Fibroblast of the aortic adventitia (primary cell): Measurements from ENCODE around the gene TRPM3. TPM values are rescaled to one million over a fixed set of nuclear protein-coding genes. Genes with fewer than 3 reads are reported as not detected.

Source experiments
- DNase-seq: peaks from one replicate; pipeline ENCODE4 v3.0.0-alpha.2; 2010; ENCODE audit warnings: low read depth
- H3K4me3 ChIP-seq: 2 replicates; pipeline ENCODE4 v1.5.1; 2011; ENCODE audit warnings: low read depth, mild to moderate bottlenecking, control low read depth, low read length, moderate library complexity
- total RNA-seq: library from RNA; depleted of rRNA; stranded (reverse); fragments of >200 nt; gene quantifications from 2 replicates; pipeline ENCODE4 v1.2.3, GENCODE V29; 2012; ENCODE audit warnings: low replicate concordance
- TF ChIP-seq, protein P1 (sequence below): IDR thresholded peaks from 2 replicates; pipeline ENCODE4 v1.5.1; 2011; ENCODE audit warnings: mild to moderate bottlenecking, low read length, control low read depth, inconsistent platforms; ENCODE audit not compliant: insufficient read depth

TRPM3 gene
- total RNA-seq, 1 donor = 8.8 TPM

DNA sequence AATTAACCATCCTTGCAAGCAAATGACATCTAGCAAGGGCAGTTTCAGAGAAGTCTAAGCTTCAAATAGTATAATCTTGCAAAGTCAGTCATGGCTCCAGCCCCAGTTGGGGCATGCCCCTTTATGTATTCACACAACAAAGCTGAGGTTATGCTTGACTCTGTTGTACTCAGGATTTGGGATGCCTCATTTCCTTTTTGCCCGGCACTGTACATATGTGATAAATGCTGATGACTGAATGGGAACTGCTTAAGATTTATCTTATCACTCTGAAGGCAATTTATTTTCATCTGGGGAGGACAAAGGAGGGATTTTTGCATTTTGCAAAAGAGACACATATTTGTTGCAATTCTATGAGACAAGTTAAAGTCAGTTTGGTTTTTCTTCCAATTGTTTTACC lies 219.2 kb downstream of the TRPM3 start:
- TF ChIP-seq, protein P1, sequence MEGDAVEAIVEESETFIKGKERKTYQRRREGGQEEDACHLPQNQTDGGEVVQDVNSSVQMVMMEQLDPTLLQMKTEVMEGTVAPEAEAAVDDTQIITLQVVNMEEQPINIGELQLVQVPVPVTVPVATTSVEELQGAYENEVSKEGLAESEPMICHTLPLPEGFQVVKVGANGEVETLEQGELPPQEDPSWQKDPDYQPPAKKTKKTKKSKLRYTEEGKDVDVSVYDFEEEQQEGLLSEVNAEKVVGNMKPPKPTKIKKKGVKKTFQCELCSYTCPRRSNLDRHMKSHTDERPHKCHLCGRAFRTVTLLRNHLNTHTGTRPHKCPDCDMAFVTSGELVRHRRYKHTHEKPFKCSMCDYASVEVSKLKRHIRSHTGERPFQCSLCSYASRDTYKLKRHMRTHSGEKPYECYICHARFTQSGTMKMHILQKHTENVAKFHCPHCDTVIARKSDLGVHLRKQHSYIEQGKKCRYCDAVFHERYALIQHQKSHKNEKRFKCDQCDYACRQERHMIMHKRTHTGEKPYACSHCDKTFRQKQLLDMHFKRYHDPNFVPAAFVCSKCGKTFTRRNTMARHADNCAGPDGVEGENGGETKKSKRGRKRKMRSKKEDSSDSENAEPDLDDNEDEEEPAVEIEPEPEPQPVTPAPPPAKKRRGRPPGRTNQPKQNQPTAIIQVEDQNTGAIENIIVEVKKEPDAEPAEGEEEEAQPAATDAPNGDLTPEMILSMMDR = no peak
- DNase-seq = peak; percentile 52
- H3K4me3 ChIP-seq = no peak overlapping the region

DNA sequence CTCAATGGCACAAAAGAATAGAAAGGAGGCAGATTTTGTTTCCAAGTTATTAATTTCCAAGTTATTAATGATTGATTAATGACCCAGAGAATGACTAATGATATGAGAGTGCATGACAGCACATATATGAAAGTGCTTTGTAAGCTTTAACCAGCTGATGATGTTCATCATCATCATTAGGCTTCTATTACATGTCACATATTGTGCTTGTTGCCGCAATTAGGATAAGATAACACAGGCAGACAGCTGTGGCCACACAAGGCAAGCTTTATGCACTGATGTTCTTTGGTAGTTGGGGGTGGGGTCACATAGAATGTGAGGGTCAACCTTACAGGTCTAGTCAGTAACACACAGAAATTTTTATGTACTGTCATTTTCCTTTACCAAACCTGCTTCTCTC lies 219.7 kb downstream of the TRPM3 start:
- DNase-seq = no peak
- no peak overlapping the region for H3K4me3 ChIP-seq
- TF ChIP-seq, protein P1 = no peak

DNA sequence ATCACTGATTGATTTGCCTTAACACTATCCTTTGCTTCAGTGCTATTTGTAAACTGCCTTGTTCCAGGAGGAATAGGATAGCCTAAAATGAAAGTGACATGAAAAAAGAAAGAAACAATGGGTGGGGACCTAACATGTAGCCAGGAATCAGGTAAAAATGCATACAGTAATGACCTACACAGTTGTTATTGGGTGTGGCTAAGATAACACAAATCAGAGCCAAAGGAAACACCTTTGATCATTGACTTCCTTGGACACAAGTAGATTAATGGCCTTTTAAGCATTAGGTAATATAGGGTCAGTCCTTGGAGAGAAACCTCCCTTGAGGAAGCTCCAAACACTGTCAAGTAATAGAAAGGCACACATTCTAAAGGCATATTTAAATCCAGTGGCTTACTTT lies 220.4 kb downstream of the TRPM3 start:
- H3K4me3 ChIP-seq = no peak overlapping the region
- TF ChIP-seq, protein P1 = no peak
- peak; percentile 15 for DNase-seq

DNA sequence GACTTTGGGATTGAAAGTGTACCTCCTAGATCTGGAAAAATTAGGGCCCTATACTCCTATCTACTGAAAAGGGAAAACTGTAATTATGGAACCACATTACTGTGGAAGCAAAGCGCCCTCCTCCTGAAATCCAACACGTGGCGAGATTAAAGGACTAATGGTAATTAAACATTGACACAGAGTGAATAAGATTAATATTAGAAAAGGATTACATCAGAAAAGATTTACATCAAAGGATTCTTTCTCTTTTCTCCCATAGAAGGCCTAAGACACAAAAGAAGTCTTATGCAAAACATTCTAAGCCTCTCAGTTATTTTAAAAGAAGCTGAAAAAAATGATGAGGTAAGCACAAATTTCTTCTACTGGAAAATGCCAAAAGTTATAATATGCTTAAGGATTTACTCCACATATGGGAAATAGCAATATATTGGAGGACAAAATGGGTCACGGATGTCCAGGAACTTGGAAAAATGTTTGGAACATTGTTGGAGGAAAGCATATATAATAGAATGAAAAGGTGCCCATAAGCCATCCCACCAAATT lies 227.8 kb downstream of the TRPM3 start:
- no peak for DNase-seq
- TF ChIP-seq, protein P1 = no peak
- no peak overlapping the region for H3K4me3 ChIP-seq

DNA sequence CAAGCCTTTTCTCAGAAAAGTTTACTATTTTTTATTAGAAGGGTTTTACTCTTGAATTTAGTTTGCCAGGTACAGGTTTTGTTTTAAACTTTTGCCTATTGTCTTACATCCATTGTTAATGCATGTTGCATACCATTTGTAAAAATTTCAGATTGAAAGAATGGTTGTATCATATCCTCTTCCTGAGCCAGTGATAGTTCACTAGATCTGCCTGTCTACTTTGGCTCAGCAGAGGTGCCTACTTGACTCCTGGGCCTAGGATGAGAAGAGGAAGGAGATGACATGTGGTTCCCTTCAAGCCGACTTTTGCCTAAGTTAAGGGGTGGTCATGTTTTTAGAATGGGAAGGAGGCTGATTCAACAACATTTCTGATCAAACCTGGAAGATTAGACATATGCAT lies 232.9 kb downstream of the TRPM3 start:
- H3K4me3 ChIP-seq = no peak overlapping the region
- TF ChIP-seq, protein P1 = no peak
- no peak for DNase-seq

DNA sequence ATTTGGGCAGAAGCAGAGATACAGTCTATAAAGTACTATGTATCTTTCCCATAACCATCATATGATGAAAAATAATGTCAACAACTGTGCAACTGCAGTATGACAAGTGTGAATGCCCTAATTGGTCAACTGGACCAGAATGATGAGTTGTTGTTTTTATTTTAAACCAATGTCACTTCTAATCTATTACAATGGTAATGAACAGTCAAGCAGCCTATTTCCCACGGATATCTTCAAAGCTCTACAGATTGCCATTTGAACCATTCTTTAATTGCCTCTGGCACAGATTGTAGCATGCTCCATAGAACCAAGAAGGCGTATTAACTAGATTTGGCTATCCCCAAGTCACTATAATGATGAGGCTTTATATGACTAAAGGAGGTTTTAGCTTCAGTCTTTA lies 233.6 kb downstream of the TRPM3 start:
- no peak overlapping the region for H3K4me3 ChIP-seq
- DNase-seq = no peak
- TF ChIP-seq, protein P1 = no peak
